Measurements from ENCODE around the gene TMEM255A.
"Not testable (repeated sequence)": the region's sequence is repeated elsewhere in the genome, so short reads cannot be mapped to it uniquely, and the experiment has no call there.

Gene TMEM255A

GRCh38 chrX:120310861-120311726, at the start of gene TMEM255A:
Gene TMEM255A (minus strand): TSS chrX:120311461. CDS start chrX:120311309, 152 bp downstream.
- DNase-seq: peak; percentile 15

GRCh38 chrX:120358737-120359456, 47.6 kb upstream of the TMEM255A start:
- no peak for DNase-seq

GRCh38 chrX:120357186-120357585, 45.9 kb upstream of the TMEM255A start:
- DNase-seq: no peak

- no peak for DNase-seq
Measured at GRCh38 chrX:120356084-120356483, 44.8 kb upstream of the TMEM255A start.

- no peak for DNase-seq
Measured at GRCh38 chrX:120350450-120351138, 39.3 kb upstream of the TMEM255A start.

- DNase-seq: not testable (repeated sequence)
Measured at GRCh38 chrX:120344566-120344965, 33.3 kb upstream of the TMEM255A start.

- DNase-seq: no peak
Measured at GRCh38 chrX:120336899-120337298, 25.6 kb upstream of the TMEM255A start.

GRCh38 chrX:120335289-120335688, 24.0 kb upstream of the TMEM255A start:
- no peak for DNase-seq

GRCh38 chrX:120334603-120335002, 23.3 kb upstream of the TMEM255A start:
- no peak for DNase-seq

GRCh38 chrX:120334151-120334550, 22.9 kb upstream of the TMEM255A start:
- no peak for DNase-seq

- no peak for DNase-seq
Measured at GRCh38 chrX:120332394-120332793, 21.1 kb upstream of the TMEM255A start.

GRCh38 chrX:120331116-120331515, 19.9 kb upstream of the TMEM255A start:
- no peak for DNase-seq

GRCh38 chrX:120321520-120322281, 10.4 kb upstream of the TMEM255A start:
- no peak for DNase-seq

GRCh38 chrX:120318411-120318810, 7.2 kb upstream of the TMEM255A start:
- no peak for DNase-seq

- no peak for DNase-seq
Measured at GRCh38 chrX:120316587-120317283, 5.5 kb upstream of the TMEM255A start.

- DNase-seq: no peak
Measured at GRCh38 chrX:120315776-120316175, 4.5 kb upstream of the TMEM255A start.

- DNase-seq: no peak
Measured at GRCh38 chrX:120311727-120312063, 434 bp upstream of the TMEM255A start.

- no peak for DNase-seq
Measured at GRCh38 chrX:120309873-120310705, 1.2 kb downstream of the TMEM255A start.

- peak; percentile 63 for DNase-seq
Measured at GRCh38 chrX:120308959-120309872, 2.0 kb downstream of the TMEM255A start.

GRCh38 chrX:120308558-120308957, 2.7 kb downstream of the TMEM255A start:
- DNase-seq: no peak

Data from NCI-H510A (cell line).